Right ventricle myocardium inferior (tissue), 1 donor: Measurements from ENCODE around the gene ANTXR2. TPM values are rescaled to one million over a fixed set of nuclear protein-coding genes. Genes with fewer than 3 reads are reported as not detected.
A peak's percentile ranks its signal among the peaks of the same experiment; 100 is the strongest.
"Not testable (repeated sequence)": the region's sequence is repeated elsewhere in the genome, so short reads cannot be mapped to it uniquely, and the experiment has no call there.

ENCODE experiments used
- ATAC-seq: fragments of 200-7000 bp; cut with Tn5 transposase; one replicate; pipeline ENCODE4 v1.9.1; 2020; ENCODE audit warnings: mild to moderate bottlenecking, moderate library complexity
- DNase-seq: peaks from one replicate; pipeline ENCODE4 v3.0.0; 2021; ENCODE audit errors: missing footprints
- intact Hi-C: fragments of 100-400 bp; cut with DNase I; formaldehyde crosslinking; loops from one replicate; pipeline ENCODE4 v1.11.0; 2022
- long read RNA-seq: library from polyadenylated mRNA; unstranded; transcript quantifications from one replicate; pipeline ENCODE4 v2.0.0, GENCODE V29; 2021
- total RNA-seq: library from RNA; stranded (reverse); fragmentation: NEBNext Ultra II Directional; extraction: Animal tissue kit (Norgen Biotek cat#: 25700); gene quantifications from one replicate; pipeline ENCODE4 v1.2.1, GENCODE V29; 2021
- donor health status: DM: no; HTN: yes; CAD: no; lungs with severe emphysema.

ANTXR2 gene
- total RNA-seq = 48.1 TPM
- long read RNA-seq, full-length matches to known transcripts = 26 of 35 reads
- long read RNA-seq, partial matches to known transcripts = 2 of 35 reads
- long read RNA-seq, other reads (novel, unspliced or antisense) = 7 of 35 reads

DNA sequence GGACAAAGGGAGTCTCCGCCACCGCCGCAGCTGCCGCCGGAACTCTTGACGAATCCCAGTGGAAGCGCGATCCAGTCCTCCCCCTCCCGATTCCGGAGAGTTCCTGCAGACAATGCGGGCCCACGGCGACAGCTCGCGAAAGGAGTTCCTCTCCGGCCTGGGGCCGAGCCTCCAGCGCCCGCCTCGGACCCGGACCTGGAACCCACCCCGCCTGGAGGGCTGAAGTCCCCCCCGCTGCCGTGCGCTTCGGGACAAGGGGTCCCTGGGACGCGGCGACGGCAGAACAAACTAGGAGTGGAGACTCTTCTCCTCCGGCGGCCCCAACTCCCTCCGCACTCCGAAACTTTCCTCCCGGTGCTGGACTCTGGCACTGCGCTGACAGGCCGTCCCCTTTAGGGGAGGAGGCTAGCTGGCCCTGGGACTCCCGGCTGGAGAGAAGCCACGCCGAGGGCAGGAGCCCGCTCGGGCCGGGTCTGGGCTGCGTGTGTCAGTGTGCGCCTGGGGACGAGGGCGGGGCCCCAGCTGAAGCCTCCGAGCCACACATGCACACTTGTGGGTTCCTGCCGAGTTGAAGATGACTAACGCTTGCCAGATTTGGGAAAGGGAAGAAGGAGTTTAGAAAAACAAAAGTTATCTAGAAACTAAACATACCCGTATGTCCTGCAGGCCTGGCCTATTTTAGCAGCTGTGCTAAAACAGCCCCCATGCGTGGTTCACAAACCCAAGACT, at the start of gene ANTXR2:
Gene ANTXR2 (minus strand): TSS at position 486 of the 729 bp plus-strand sequence. CDS start 669 bp downstream, outside the sequence.
- ATAC-seq (peak; percentile 98), DNase-seq (peak; percentile 98)
- intact Hi-C loops = loop anchor here (1.0 to 2.0 kb wide), 2 partner anchors 36 to 111 kb away; no protein-coding TSS in a partner anchor

DNA sequence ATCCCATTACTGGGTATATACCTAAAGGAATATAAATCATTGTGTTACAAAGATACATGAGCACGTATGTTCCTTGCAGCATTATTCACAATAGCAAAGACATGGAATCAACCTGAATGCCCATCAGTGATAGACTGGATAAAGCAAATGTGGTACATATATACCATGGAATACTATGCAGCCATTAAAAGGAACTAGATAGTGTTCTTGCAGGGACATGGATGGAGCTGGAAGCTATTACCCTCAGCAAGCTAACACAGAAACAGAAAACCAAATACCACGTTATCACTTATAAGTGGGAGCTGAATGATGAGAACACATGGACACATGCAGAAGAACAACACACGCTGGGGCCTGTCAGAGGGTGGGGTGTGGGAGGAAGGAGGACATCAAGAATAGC, 48.8 kb upstream of the ANTXR2 start:
- intact Hi-C loops, DNase-seq, ATAC-seq: not testable (repeated sequence)

DNA sequence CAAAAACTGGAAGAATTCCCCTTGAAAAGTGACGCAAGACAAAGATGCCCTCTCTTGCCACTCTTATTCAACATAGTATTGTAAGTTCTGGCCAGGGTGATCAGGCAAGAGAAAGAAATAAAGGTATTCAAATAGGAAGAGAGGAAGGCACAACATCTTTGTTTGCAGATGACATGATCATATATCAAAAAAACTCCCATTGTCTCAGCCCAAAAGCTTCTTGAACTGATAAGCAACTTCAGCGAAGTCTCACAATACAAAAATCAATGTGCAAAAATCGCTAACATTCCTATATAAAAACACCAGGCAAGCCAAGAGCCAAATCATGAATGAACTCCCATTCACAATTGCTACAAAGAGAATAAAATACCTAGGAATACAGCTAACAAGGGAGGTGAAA, 46.6 kb upstream of the ANTXR2 start:
- ATAC-seq, intact Hi-C loops, DNase-seq: not testable (repeated sequence)

DNA sequence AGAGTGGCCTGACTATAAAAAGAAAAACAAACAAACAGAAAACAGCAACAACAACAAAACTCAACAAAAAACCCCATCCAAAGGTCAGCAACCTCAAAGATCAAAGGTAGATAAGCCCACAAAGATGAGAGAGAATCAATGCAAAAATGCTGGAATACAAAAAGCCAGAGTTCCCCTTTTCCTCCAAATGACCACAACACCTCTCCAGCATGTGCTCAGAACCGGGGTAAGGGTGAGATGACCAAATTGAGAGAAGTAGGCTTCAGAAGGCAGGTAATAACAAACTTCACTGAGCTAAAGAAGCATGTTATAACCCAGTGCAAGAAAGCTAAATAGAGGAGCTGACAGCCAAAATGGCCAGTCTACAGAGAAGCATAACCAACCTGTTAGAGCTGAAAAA, 43.5 kb upstream of the ANTXR2 start:
- DNase-seq = no peak
- intact Hi-C loops = loop anchor here (2.0 kb wide), 1 partner anchor 60 kb away; no protein-coding TSS in a partner anchor
- no peak for ATAC-seq

DNA sequence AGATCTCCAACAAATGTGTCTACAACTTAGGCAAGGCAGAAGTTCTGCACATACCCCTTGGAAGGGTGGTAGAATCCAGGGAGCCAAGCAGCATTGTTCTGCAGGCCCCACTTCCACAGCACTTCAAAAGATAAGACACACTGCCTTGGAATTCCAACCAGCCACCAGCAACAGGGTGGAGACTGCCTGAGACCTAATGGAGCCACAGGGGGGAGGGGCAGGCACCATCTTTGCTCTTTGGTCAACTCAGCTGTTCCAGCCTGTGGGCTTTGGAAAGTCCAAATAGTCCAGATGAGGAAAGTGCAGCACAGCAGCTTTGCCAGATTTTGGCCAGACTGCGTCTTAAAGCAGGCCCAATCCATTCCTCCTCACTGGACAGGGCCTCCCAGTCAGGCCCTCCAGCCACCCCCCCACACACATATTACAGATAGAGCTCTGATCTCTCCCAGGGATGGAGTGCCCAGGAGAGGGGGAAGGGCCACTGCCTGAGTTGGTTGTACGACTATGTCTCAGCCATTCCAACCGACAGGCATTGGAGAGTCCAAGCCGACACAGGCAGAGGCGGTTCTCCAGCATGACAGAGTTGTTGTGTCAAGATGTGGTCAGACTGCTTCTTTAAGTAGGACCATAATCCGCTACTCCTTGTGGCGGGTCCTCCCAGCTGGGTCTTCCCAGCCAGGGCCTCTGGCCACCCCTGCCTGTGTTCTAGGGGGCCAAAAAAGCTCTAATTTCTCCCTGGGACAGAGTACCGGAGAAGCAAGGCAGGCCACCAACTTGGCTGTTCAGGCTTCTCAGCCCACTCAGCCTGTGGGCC, 42.5 kb upstream of the ANTXR2 start:
- DNase-seq (no peak), ATAC-seq (no peak)
- intact Hi-C loops = loop anchor here (2.0 kb wide), 1 partner anchor 61 kb away; no protein-coding TSS in a partner anchor

DNA sequence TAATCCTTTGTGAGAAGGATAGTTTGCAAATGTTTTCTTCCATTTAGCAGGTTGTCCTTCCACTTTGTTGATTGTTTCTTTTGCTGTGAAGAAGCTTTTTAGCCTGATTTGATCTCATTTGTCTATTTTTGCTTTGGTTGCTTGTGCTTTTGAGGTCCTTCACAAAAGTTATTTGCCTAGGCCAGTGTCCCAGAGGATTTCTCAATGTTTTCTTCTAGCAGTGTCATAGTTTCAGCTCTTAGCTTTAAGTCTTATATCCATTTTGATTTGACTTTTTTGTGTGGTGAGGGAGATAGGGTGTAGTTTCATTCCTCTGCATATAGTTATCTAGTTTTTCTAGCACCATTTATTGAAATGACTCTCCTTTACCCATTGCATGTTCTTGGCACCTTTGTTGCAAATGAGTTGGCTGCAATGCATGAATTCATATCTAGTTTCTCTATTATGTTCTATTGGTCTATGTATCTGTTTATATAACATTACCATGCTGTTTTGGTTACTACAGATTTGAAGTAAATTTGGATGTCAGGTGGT, 41.8 kb upstream of the ANTXR2 start:
- intact Hi-C loops = no loop called here
- DNase-seq (no peak), ATAC-seq (no peak)

DNA sequence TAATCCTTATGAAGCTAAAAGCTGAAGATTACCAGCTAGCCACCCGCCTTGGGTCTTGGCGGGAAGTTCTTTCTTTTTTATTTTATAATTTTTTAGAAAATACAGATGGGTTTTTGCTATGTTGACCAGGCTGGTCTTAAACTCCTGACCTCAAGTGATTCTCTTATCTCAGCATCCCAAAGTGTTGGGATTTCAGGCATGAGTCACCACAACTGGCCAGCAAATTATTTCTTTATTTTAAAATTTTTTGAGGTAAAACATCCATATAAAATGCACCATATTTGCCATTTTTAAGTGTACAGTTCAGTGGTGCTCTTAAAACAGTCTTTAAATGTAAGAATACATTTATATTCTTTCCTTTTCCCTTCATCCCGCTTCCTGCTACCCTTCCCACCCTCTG, 40.6 kb upstream of the ANTXR2 start:
- ATAC-seq = no peak
- no peak for DNase-seq
- intact Hi-C loops = no loop called here

DNA sequence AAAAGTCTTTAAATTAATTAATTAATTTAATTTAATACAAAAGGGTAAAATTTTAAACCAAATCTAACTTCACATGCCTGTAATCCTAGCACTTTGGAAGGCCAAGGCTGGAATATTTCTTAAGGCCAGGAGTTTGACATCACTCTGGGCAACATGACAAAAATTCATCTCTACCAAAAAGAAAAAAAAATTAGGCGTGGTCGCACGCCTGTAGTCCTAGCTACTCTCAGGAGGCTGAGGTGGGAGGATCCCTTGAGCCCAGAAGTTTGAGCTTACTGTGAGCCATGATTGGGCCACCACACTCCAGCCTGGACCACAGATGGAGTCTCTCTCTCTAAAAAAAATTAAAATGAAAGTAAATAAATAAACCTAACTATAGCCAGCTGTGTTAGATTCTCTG, 39.2 kb upstream of the ANTXR2 start:
- no peak for DNase-seq

DNA sequence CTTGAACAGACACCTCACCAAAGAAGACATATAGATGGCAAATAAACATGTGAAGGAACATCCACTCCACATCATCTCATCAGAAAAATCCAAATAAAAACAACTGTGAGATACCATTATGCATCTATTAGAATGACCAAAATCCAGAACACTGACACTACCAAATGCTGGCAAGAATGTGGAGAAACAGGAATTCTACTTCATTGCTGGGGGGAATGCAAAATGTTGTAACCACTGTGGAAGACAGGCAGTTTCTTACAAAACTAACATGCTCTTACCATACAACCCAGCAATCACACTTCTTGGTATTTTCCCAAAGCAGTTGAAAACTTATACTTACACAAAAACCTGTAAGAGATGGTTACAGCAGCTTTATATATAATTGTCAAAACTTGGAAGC, 38.2 kb upstream of the ANTXR2 start:
- intact Hi-C loops = no loop called here
- DNase-seq (no peak), ATAC-seq (no peak)

More for the DNA sequence above, 39.2 kb upstream of the ANTXR2 start:
- ATAC-seq = peak; percentile 92
- intact Hi-C loops = no loop called here

DNA sequence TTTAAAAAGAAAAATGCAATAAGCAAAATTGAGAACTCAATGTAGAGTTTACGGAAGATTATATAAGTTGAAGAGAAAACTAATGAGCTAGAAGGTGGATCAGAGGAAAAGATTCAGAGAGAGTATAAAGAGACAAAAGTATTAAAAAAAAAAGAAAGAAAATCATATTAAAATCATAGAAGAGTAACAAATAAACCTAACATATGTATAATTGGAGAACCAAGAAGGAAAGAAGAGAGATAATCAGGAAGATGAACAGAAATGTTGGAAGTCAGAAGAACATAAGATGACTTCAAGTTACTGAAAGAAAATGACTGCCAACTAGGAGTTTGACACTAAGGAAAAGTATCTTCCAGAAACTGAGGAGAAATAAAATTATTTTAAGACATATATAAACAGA, 34.3 kb upstream of the ANTXR2 start:
- no peak for ATAC-seq
- no peak for DNase-seq
- intact Hi-C loops = no loop called here

DNA sequence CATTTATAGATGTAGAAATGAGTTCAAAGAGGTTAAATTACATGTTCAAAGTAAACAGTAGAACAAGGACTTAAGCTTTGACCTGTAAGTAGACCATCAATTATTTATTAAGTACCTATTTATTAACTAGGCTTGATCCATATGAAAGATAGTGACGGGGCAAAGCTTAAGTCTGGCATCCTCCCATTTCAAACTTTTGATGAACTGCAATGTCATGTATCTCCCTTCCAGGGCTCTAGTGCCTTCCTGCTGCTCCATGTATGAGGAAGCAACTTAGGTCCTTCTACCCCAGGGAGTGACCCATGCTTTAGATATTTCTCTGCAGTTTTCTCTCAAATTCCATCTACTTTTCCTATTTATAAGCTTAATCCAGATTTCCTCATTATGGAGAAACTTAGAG, 31.9 kb upstream of the ANTXR2 start:
- DNase-seq = no peak
- no peak for ATAC-seq
- intact Hi-C loops = no loop called here

DNA sequence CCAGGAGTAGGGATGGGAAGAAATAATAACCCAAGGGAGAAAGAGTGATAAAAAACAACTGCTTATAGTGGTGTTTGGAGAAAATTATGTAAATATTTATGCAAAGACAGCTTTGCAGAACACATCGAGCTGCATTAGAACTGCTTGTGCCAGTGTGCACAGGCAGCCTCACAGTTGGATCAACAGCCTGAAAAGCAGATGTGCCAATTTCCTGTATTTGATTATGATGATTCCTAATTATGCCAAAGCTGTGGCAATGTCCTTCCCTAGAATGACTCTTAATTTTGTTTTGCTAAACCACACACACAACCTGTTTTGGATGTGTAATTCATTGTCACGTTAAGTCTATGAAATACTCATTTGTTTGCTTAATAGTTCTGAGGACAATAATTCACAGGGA, 30.6 kb upstream of the ANTXR2 start:
- intact Hi-C loops = no loop called here
- no peak for ATAC-seq

DNA sequence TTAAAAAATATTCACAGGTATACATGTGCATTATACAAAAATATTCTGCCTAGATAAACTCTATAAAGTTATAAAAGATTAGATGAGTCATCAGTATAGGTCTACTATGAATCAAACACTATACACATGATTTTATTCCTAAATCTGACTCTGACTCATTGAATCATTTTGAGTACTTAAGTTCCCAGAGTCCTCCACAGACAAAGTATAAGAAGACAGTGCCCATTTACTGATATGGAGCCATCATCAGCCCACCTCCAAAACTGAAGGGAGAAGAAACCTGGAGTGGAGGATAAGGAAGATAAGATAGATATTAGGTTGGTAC, 28.7 kb upstream of the ANTXR2 start:
- intact Hi-C loops = no loop called here
- ATAC-seq (no peak), DNase-seq (no peak)

More for the DNA sequence above, 30.6 kb upstream of the ANTXR2 start:
- DNase-seq = no peak

DNA sequence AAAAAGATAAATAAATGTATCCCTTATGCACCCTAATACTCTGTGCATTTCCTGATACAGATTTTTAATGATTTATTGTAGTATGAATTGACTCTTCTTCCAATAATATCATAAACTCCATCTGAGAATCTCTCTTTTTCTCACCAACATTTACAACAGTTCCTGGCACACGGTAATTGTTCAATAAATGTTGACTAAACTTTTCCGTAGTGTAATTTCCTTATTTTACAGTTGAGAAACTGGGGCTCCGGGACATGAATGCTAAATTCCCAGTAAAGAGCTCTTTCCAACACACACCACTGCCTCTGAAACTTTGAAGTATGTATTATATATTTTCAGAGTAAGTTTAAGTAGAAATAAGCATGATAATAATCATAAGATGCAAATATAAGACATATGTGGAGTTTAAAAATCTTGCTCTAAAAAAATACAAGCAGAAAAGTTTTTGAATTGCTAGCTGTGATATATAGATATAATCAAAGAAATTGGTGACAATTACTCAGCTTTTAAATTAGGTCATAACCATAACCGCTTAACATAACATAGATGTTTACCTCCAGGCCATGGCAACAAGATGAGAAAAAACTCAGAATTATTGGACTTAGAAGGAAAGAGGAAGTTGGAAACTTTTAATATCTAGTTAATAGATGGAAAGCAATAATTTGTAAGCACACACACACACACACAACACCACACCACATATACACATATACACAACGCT, 28.2 kb upstream of the ANTXR2 start:
- ATAC-seq (no peak), DNase-seq (no peak)
- intact Hi-C loops = no loop called here

DNA sequence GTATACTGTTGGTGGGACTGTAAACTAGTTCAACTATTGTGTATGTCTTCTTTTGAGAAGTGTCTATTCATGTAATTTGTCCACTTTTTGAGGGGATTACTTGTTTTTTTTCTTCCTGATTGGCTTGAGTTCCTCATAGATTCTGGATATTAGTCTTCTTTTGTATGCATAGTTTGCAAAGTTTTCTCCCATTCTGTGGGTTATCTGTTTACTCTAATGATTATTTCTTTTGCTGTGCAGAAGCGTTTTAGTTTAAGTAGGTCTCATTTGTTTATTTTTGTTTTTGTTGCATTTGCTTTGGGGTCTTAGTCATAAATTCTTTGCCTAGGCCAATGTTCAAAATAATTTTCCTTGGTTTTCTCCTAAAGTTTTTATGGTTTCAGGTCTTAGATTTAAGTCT, 26.6 kb upstream of the ANTXR2 start:
- DNase-seq = no peak
- no peak for ATAC-seq
- intact Hi-C loops = no loop called here

DNA sequence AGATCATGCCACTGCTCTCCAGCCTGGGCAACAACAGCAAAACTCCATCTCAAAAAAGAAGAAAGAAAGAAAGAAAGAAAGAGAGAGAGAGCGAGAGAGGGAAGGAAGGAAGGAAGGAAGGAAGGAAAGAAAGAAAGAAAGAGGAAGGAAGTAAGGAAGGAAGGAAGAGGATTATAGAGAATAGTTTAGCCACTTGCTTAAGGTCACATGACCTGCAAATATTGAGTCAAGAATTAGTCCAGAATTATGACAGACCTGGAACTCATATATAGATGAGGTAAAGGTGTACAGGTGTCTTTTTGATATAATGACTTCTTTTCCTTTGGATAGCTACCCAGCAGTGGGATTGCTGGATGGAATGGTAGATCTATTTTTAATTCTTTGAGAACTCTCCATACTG, 25.6 kb upstream of the ANTXR2 start:
- intact Hi-C loops = no loop called here
- no peak for DNase-seq

DNA sequence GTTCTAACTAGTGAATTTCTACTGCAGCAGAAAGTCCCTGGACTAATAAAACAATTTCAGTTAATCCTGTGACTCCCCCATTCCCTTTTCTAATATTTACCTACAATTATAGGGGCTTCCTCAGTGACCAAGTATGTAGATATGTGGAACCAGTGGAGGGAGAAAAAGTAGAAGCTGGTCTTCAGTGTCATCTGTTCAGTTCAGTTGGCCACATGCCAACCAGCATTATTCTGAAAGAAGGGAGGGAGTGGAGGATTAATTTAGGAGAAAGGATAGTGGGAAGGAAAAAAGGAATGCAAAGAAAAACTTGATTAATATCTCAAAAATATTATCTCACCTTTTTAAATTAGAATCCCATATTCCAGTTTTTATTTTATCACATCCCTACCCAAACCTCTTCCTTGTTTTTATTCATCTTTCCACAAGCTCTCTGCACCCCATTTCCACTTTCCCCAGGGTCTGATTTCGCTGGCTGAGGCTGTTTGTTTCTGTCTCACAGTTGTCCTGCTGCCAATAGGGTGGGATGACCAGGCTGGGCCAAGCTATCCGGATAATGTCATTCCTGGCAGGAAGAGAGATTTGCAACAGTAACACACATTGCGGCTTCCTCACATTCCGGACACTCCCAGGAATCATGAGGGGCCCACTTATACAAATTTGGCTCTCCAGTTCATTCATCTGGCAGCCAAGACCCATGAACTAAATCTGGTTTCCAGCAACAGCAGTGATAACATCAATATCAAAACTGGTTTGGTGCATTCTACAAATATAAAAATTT, 24.6 kb upstream of the ANTXR2 start:
- ATAC-seq = peak; percentile 98
- intact Hi-C loops = no loop called here
- DNase-seq = peak; percentile 65

More for the DNA sequence above, 25.6 kb upstream of the ANTXR2 start:
- no peak for ATAC-seq

DNA sequence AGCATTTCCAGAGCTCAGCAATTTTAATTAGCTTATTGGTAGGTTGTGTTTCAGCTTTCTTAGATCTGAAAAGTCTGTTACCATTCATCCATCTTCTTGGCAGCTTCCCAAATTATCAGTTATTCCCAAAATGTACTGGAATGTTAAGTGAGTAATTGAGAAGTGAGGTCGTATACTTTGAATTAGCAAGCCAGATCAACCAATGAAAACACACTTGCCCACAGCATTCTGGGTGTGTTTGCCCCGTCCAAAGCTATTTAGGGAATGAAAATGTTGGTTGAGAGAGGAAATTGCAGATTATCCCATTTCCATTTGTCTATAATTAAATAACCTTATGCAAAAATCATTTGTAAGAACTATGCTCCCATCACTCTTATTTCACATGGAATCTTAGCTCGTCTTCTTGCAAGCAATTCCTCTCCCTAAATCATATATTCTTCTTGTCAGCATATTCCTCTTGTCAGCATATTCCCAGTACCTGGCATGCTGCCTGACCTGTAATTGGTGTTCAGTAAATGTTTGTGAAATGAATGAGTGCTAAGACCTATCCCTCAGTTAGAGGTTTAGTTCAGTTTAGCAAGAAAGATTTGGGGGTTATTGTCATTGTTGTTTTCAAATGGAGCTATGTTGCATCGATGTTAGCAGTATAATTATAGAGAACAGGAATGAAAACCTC, 23.3 kb upstream of the ANTXR2 start:
- intact Hi-C loops = no loop called here
- ATAC-seq (no peak), DNase-seq (no peak)
